SU-DHL-6 (cell line): Measurements from ENCODE around the gene ZNF729.

ENCODE experiments used
- CTCF ChIP-seq: fragments of 200-600 bp; sonication (generic); IDR thresholded peaks from one replicate; pipeline ENCODE4 v1.5.1; 2017; ENCODE audit warnings: antibody characterized with exemption, mild to moderate bottlenecking, low read length, moderate library complexity; ENCODE audit not compliant: insufficient read depth, poor library complexity, severe bottlenecking
- EZH2phosphoT487 ChIP-seq: fragments of 200-600 bp; sonication (generic), shearing (Covaris generic); conservative IDR thresholded peaks from 2 replicates; pipeline ENCODE4 v1.6.1; 2018; ENCODE audit warnings: mild to moderate bottlenecking, antibody characterized with exemption, low read length, moderate library complexity, mixed read lengths

DNA sequence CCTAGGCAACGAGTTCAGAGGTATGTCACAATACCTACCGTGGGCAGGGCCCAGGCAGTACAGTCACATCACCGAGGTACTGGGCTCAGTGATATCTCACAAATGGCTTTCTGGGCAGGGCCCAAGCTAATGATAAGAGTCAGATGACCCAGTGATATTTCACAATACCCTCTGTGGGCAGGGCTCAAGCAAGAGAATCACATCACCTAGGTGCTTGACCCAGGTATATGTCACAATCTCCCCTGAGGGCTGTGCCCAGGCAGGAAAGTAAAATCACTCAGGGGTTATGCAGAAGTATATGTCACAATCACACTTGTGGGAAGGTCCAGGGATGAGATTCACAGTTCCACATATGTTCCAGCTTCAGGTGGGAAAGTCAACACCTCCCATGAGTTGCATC lies 45.3 kb downstream of the ZNF729 start:
- no peak for TF ChIP-seq CTCF
- no peak for TF ChIP-seq EZH2phosphoT487
